Subcutaneous abdominal adipose tissue (tissue), 5 donors: ENCODE measurements around the gene TWIST1.

Experiments used
- H3K27ac ChIP-seq: one replicate; pipeline ENCODE4 v1.7.0; 2013; ENCODE audit warnings: low read depth, mild to moderate bottlenecking, inconsistent platforms, low read length, moderate library complexity
- H3K27me3 ChIP-seq, 5 donors: one replicate each; pipeline ENCODE4 v1.7.0; 2013; ENCODE audit warnings: low read length in 5 of 5, inconsistent platforms in 1 of 5; ENCODE audit not compliant: control insufficient read depth in 5 of 5, insufficient read depth in 4 of 5
- H3K36me3 ChIP-seq, 5 donors: one replicate each; pipeline ENCODE4 v1.7.0; 2013; ENCODE audit warnings: low read length in 5 of 5; ENCODE audit not compliant: control insufficient read depth in 5 of 5, insufficient read depth in 5 of 5
- H3K4me1 ChIP-seq, 5 donors: one replicate each; pipeline ENCODE4 v1.7.0; 2013; ENCODE audit warnings: low read length in 5 of 5, mild to moderate bottlenecking in 3 of 5, moderate library complexity in 1 of 5; ENCODE audit not compliant: control insufficient read depth in 5 of 5, insufficient read depth in 5 of 5
- H3K4me3 ChIP-seq, 5 donors: one replicate each; pipeline ENCODE4 v1.7.0; 2013; ENCODE audit warnings: low read length in 5 of 5, low read depth in 1 of 5
- H3K9ac ChIP-seq, 5 donors: one replicate each; pipeline ENCODE4 v1.7.0; 2013; ENCODE audit warnings: low read length in 5 of 5, mild to moderate bottlenecking in 4 of 5, moderate library complexity in 3 of 5
- H3K9me3 ChIP-seq, 5 donors: one replicate each; pipeline ENCODE4 v1.7.0; 2013; ENCODE audit warnings: low read length in 5 of 5; ENCODE audit not compliant: control insufficient read depth in 5 of 5
- donor health status: healthy.
- donor health status: healthy.
- donor health status: healthy.
- donor health status: healthy.
- donor health status: healthy.

The TWIST1 gene

GRCh38 chr7:19097165-19098055 is 20.0 kb downstream of the TWIST1 start:
- Histone ChIP-seq H3K4me3 (peak overlapping the region in 1 of 5 donors; percentile 4), H3K36me3 (no peaks in the 10 kb centered on the region), H3K27me3 (no peaks in the 10 kb centered on the region), H3K4me1 (peaks cover 0 to 14% (median 0%) of the 10 kb centered on the region in 5 donors), H3K9me3 (no peaks in the 10 kb centered on the region), H3K9ac (peak overlapping the region in 1 of 5 donors; percentile 17), H3K27ac (no peak overlapping the region)

GRCh38 chr7:19095353-19095860 is 22.0 kb downstream of the TWIST1 start:
- H3K4me1 ChIP-seq, result peaks cover 0 to 5% (median 0%) of the 10 kb centered on the region in 5 donors
- no peaks in the 10 kb centered on the region for H3K27me3 ChIP-seq
- no peaks in the 10 kb centered on the region for H3K36me3 ChIP-seq
- no peaks in the 10 kb centered on the region for H3K9me3 ChIP-seq
- H3K9ac ChIP-seq, result no peak overlapping the region
- no peak overlapping the region for H3K4me3 ChIP-seq
- H3K27ac ChIP-seq, result no peak overlapping the region

DNA sequence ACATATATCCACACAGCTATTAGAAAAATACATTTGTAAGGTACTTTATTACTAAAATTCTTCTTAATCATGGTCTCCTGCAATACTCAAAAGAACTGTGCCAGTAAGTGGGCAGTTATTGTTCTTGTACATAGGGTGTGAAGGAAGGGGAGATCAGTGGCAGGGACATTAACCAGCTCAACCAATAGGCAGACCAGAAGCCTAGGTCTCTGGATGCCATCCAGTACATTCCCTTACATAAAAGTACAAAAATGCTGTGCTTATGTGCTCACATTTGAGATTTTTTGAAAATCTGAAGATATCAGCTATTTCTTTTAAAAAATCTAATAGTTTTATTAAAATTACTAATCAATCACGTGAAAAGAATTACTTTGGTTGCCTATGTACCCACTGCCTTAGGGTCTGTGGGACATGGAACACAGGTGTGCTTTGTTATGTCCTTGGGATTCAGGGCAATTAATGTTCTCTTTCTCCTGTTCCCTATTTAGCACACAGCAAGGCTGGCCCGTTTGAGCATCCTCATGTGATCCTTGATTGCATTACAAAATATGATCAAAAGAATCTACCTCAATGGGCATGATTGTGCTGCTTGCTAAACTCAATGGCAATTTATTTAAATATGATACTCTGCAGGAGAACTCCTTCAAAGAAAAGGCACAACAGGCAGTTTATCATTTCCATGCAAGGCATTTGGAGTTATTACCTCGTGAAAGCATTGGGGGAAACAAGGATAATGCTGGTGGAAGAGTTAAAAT is 22.7 kb downstream of the TWIST1 start:
- H3K27ac ChIP-seq, result no peak overlapping the region
- H3K27me3 ChIP-seq, result no peaks in the 10 kb centered on the region
- no peak overlapping the region for H3K9ac ChIP-seq
- no peaks in the 10 kb centered on the region for H3K36me3 ChIP-seq
- no peak overlapping the region for H3K4me3 ChIP-seq
- no peaks in the 10 kb centered on the region for H3K9me3 ChIP-seq
- peaks cover 0 to 5% (median 0%) of the 10 kb centered on the region in 5 donors for H3K4me1 ChIP-seq

- Histone ChIP-seq H3K27ac (no peak overlapping the region), H3K4me3 (no peak overlapping the region), H3K36me3 (no peaks in the 10 kb centered on the region), H3K9me3 (no peaks in the 10 kb centered on the region), H3K9ac (no peak overlapping the region), H3K4me1 (peaks cover 0 to 5% (median 0%) of the 10 kb centered on the region in 5 donors), H3K27me3 (no peaks in the 10 kb centered on the region)
Measured at GRCh38 chr7:19094138-19094537, 23.3 kb downstream of the TWIST1 start.

DNA sequence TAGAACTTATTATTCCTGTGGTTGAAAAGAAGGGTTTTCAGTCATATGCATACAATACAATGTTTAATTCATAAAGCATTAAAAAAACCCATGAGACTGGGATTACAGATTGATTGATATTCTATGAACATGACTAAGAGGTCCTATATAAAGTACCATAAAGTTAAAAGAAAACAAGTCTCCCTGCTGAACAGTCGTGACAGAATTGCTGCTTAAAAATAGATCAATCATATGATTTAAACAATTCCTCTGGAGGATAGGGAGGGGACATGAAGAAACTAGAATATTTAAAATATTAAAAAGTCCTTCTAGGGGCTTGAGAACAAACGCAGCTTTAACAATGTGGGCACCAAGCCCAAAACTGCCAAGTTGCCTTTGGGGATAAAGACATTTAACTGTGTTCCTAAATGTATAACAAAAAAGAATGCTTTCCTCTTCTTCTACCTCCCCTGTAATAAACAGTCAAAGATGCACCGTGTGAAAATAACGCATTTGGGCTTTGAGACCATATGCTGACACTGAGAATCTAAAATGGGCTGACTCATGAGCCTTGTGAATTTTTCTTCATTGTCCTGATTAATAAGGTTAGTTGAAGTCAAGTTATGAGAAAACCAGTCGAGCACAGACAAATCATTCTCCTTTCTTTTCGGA is 25.8 kb downstream of the TWIST1 start:
- Histone ChIP-seq H3K9ac (no peak overlapping the region), H3K9me3 (no peaks in the 10 kb centered on the region), H3K4me1 (peaks cover 0 to 5% (median 0%) of the 10 kb centered on the region in 5 donors), H3K36me3 (no peaks in the 10 kb centered on the region), H3K27ac (no peak overlapping the region), H3K4me3 (no peak overlapping the region), H3K27me3 (no peaks in the 10 kb centered on the region)

- H3K4me1 ChIP-seq, result peaks cover 0 to 5% (median 0%) of the 10 kb centered on the region in 5 donors
- no peaks in the 10 kb centered on the region for H3K36me3 ChIP-seq
- H3K27ac ChIP-seq, result no peak overlapping the region
- H3K9ac ChIP-seq, result no peak overlapping the region
- H3K9me3 ChIP-seq, result peaks cover 0 to 2% (median 0%) of the 10 kb centered on the region in 5 donors
- H3K4me3 ChIP-seq, result no peak overlapping the region
- no peaks in the 10 kb centered on the region for H3K27me3 ChIP-seq
Measured at GRCh38 chr7:19090526-19090925, 26.9 kb downstream of the TWIST1 start.

GRCh38 chr7:19089797-19090196 is 27.6 kb downstream of the TWIST1 start:
- H3K27me3 ChIP-seq, result no peaks in the 10 kb centered on the region
- peaks cover 0 to 5% (median 0%) of the 10 kb centered on the region in 5 donors for H3K4me1 ChIP-seq
- H3K36me3 ChIP-seq, result no peaks in the 10 kb centered on the region
- no peak overlapping the region for H3K27ac ChIP-seq
- H3K4me3 ChIP-seq, result no peak overlapping the region
- no peak overlapping the region for H3K9ac ChIP-seq
- peaks cover 0 to 2% (median 0%) of the 10 kb centered on the region in 5 donors for H3K9me3 ChIP-seq

- peaks cover 0 to 5% (median 0%) of the 10 kb centered on the region in 5 donors for H3K4me1 ChIP-seq
- H3K27ac ChIP-seq, result no peak overlapping the region
- H3K9ac ChIP-seq, result no peak overlapping the region
- H3K4me3 ChIP-seq, result no peak overlapping the region
- H3K27me3 ChIP-seq, result no peaks in the 10 kb centered on the region
- H3K36me3 ChIP-seq, result no peaks in the 10 kb centered on the region
- peaks cover 0 to 2% (median 0%) of the 10 kb centered on the region in 5 donors for H3K9me3 ChIP-seq
Measured at GRCh38 chr7:19089378-19089777, 28.1 kb downstream of the TWIST1 start.

DNA sequence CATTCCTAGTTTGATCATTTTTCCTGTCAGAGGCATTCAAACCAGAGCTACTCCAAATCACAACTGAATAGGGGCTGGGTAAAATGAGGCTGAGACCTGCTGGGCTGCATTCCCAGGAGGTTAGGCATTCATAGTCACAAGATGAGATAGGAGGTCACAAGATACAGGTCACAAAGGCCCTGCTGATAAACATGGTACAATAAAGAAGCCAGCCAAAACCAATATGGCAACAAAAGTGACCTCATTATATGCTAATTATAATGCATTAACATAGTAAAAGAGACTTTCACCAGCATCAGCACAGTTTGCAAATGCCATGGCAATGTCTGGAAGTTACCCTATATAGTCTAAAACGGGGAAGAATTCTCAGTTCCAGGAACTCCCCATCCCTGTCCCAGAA is 37.3 kb downstream of the TWIST1 start:
- peaks cover 0 to 3% (median 0%) of the 10 kb centered on the region in 5 donors for H3K4me1 ChIP-seq
- H3K27ac ChIP-seq, result no peak overlapping the region
- H3K9ac ChIP-seq, result no peak overlapping the region
- no peak overlapping the region for H3K4me3 ChIP-seq
- H3K36me3 ChIP-seq, result no peaks in the 10 kb centered on the region
- peaks cover 0 to 9% (median 0%) of the 10 kb centered on the region in 5 donors for H3K9me3 ChIP-seq
- H3K27me3 ChIP-seq, result no peaks in the 10 kb centered on the region
